Mesodermal cell (in vitro differentiated cells): ENCODE data around the gene SHISA9.

Source experiments
- H3K27ac ChIP-seq: 2 replicates; pipeline ENCODE4 v1.7.0; 2013; ENCODE audit warnings: mild to moderate bottlenecking, low read depth, low read length, moderate library complexity; ENCODE audit not compliant: severe bottlenecking
- H3K36me3 ChIP-seq: 2 replicates; pipeline ENCODE4 v1.7.1; 2013; ENCODE audit warnings: mild to moderate bottlenecking, low read length, moderate library complexity; ENCODE audit not compliant: control insufficient read depth, insufficient read depth
- H3K4me1 ChIP-seq: one replicate; pipeline ENCODE4 v1.7.1; 2013; ENCODE audit warnings: mild to moderate bottlenecking, low read length; ENCODE audit not compliant: insufficient read depth, control insufficient read depth, poor library complexity, severe bottlenecking
- H3K4me3 ChIP-seq: 2 replicates; pipeline ENCODE4 v1.7.0; 2013; ENCODE audit warnings: low read length, control low read depth, mild to moderate bottlenecking; ENCODE audit not compliant: insufficient read depth, poor library complexity, severe bottlenecking; ENCODE audit errors: extremely low read depth
- H3K9me3 ChIP-seq: 2 replicates; pipeline ENCODE4 v1.7.1; 2013; ENCODE audit warnings: mild to moderate bottlenecking, low read length, moderate library complexity; ENCODE audit not compliant: control insufficient read depth
- WGBS, 2 experiments: methylation state at CpG; one replicate each; pipeline ENCODE4 v1.1.5; 2013; ENCODE audit warnings: missing lambda C conversion rate in 2 of 2; ENCODE audit not compliant: insufficient coverage in 2 of 2; 5-methylcytosine and 5-hydroxymethylcytosine counted together

The SHISA9 gene

DNA sequence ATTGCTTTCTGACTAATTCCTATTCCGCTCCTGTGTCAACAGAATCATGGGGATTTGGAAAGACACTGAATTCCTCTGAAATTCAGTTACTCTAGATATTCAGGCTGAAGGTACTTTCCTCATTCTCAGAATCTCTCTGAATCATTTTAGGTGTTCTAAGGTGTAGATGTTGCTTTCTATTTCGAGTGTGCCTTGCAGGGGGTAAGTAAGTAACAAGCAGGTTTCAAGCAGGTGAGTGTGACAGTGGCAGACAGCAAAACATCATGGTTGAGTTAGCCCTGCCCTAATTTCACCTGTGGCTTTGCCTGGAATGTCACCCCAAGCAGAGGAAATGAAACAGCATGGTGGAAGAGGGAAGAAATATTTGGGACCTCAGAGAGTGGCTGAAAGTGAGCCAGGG, 75.1 kb downstream of the SHISA9 start:
- H3K4me3 ChIP-seq: no peak overlapping the region
- H3K4me1 ChIP-seq: peaks cover 5% of the 10 kb centered on the region
- H3K36me3 ChIP-seq: no peaks in the 10 kb centered on the region
- H3K9me3 ChIP-seq: peaks cover 5% of the 10 kb centered on the region
- H3K27ac ChIP-seq: no peak overlapping the region
- WGBS, 2 experiments: 71 to 100% methylated on average over 1 of the region's 2 CpGs

DNA sequence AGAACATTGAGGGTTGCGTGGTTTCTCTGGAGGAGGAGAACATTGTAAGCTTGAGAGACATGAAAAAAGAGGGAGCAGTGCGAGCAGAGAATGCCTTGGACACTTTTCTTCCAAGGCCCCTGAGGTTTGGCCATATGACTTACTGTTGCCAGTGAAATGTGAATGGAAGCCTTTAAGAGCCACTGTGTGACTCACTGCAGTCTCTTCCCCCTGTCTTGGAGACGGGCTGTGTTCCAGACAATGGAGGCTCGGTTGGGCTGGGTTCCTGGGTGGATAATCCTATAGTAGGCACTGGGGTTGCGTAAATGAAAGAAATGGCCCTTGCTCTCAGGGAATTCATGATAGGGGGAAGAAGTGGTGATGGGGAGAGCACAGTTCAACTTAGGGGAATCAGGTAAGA, 75.5 kb downstream of the SHISA9 start:
- H3K4me1 ChIP-seq: peaks cover 5% of the 10 kb centered on the region
- H3K4me3 ChIP-seq: no peak overlapping the region
- H3K36me3 ChIP-seq: no peaks in the 10 kb centered on the region
- peaks cover 5% of the 10 kb centered on the region for H3K9me3 ChIP-seq
- 71 to 74% methylated on average over 5 of the region's 5 CpGs for WGBS, 2 experiments
- H3K27ac ChIP-seq: no peak overlapping the region

DNA sequence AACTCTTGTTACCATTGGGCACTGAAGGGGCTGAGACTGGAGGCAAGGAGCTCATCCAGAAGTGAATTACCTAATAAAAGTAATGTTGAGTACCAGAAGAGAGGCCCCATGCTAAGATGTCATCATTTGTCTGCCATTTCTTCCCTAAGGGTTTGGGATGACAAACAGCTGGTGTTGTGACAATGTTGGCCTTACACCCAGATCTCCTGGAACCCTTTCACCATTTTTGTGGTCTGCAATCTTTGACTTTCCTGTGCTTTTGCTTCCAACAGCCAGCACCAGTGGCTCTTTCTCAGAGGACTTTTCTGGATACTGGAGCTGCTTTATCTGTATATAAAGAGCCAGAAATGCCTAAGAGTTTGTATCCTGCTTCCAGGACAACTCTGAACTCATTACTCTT, 84.1 kb downstream of the SHISA9 start:
- H3K4me3 ChIP-seq: no peak overlapping the region
- no peaks in the 10 kb centered on the region for H3K4me1 ChIP-seq
- peaks cover 5% of the 10 kb centered on the region for H3K9me3 ChIP-seq
- no peak overlapping the region for H3K27ac ChIP-seq
- no peaks in the 10 kb centered on the region for H3K36me3 ChIP-seq

DNA sequence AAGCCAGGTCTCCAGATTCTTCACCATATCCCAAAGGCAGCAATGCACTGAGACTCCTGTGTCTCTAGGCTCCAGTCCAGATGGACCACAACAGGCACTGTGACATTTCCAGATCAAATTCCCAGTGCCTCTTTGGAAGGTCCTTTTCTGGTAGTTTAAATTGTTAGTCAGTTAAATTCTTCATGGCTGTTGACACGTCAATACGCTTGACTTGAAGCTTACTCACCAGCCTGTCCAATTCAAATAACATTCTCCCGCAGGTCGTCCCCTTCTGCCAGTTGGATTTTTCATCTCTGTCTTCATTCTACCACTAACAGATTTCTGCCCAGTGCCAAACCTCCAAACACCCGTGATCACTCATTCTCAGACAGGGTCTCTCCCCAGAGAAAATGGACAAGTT, 86.7 kb downstream of the SHISA9 start:
- WGBS, 2 experiments: 80 to 89% methylated on average over 4 of the region's 5 CpGs

DNA sequence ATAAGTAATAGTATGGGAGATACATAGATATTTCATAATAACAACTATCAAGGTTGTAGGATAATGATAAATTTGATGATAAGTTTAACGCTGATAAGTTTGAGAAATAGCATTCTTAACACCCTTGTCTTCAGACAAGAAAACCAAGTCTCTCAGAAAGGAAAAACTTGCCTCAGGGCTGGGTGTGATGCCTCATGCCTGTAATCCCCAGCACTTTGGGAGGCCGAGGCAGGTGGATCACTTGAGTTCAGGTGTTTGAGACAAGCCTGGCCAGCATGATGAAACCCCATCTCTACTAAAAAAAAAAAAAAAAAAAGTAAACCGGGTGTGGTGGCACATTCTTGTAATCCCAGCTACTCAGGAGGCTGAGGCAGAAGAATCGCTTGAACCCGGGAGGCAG, 90.7 kb downstream of the SHISA9 start:
- Histone ChIP-seq H3K4me3 (no peak overlapping the region), H3K4me1 (no peaks in the 10 kb centered on the region), H3K36me3 (no peaks in the 10 kb centered on the region), H3K27ac (no peak overlapping the region), H3K9me3 (no peaks in the 10 kb centered on the region)
- 100% methylated on average over 1 of the region's 5 CpGs; no CpG with 5 or more reads in 1 of the 2 experiments for WGBS, 2 experiments

More for the DNA sequence above, 86.7 kb downstream of the SHISA9 start:
- Histone ChIP-seq H3K27ac (no peak overlapping the region), H3K9me3 (no peaks in the 10 kb centered on the region), H3K36me3 (no peaks in the 10 kb centered on the region), H3K4me1 (no peaks in the 10 kb centered on the region), H3K4me3 (no peak overlapping the region)

DNA sequence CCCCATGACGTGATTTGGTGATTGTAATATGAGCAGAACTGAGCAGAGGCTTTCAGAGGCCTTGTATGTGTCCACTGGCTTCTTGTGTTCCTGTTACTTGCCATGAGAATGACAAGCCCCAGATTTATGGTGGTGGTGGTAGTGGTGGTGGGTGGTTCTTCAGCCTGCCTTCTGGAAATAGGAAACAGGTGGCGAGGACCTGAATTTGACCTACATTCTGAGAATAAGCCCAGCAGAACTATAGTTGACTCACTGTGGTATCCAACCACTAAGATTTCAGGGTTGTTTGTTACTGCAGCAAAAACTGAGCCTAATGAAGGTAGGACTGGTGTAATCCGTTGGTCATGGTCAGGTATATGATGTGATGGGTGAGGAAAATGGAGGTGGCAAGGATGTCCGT, 93.0 kb downstream of the SHISA9 start:
- Histone ChIP-seq H3K9me3 (no peaks in the 10 kb centered on the region), H3K4me1 (no peaks in the 10 kb centered on the region), H3K27ac (no peak overlapping the region), H3K4me3 (no peak overlapping the region), H3K36me3 (no peaks in the 10 kb centered on the region)
- WGBS, 2 experiments: 86 to 98% methylated on average over 3 to 4 of the region's 4 CpGs

DNA sequence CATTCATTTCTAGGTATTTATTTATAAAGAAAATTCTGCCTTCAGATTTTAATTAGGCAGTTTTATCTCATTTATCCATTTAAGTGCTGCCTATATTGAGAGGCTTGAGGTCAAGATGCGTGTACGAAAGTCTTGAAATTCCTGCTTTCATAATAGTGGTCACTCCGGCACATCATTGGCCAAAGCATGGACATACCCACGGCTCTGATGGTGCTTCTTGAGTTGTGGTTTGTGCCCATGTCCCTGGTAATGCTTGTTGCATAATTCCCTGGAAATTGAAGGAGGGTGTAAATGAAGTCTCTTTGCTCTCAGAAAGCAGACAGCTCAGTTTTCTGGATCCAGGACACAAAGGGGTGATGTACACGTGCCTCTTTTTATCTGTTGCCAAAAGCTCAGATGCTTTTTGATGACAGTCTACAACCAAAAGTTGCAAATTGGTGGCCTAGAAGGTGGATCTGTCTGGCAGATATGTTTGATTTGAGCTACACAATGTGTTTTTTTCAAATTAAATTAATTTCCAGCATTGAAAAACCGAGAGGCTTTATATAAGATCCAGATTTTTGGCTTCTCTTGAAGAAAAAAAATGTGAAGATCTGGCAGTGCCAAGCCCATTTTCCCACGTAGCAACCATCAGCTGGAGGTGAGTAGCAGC, 94.4 kb downstream of the SHISA9 start:
- H3K27ac ChIP-seq: no peak overlapping the region
- 85 to 95% methylated on average over 7 of the region's 7 CpGs for WGBS, 2 experiments

DNA sequence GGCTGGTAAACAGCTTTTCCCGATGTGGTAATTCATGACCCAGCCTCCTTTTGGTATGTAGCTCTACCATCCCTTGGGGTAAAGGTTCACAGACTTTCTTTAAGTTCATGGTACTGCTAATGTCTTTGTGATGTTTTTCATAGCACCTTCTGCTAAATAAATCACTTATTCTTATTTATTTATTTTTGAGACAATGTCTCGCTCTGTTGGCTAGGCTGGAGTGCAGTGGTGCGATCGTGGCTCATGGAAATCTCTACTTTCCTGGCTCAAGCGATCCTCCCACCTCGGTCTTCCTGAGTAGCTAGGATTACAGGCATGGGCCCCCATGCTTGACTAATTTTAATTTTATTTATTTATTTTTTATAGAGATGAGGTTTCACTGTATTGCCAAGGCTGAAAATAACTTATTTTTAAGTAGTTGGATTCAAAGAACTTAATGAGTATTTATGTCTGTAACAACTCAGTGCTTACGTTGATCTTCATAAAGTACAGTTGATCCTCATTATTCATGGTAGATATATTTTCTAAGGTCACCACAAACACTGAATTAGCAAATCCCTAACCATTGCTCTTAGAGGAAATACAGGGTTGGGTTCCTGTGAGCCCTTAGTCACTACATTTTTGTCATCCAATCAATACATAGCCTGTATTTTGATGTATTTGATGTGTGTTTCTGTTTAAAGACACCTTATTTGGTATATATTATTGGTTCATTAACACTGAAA, 97.1 kb downstream of the SHISA9 start:
- H3K9me3 ChIP-seq: no peaks in the 10 kb centered on the region
- no peaks in the 10 kb centered on the region for H3K4me1 ChIP-seq
- no peaks in the 10 kb centered on the region for H3K36me3 ChIP-seq
- WGBS, 2 experiments: 91 to 100% methylated on average over 4 to 5 of the region's 7 CpGs
- no peak overlapping the region for H3K4me3 ChIP-seq
- no peak overlapping the region for H3K27ac ChIP-seq

More for the DNA sequence above, 94.4 kb downstream of the SHISA9 start:
- H3K4me1 ChIP-seq: no peaks in the 10 kb centered on the region
- no peaks in the 10 kb centered on the region for H3K36me3 ChIP-seq
- H3K9me3 ChIP-seq: no peaks in the 10 kb centered on the region
- H3K4me3 ChIP-seq: no peak overlapping the region

DNA sequence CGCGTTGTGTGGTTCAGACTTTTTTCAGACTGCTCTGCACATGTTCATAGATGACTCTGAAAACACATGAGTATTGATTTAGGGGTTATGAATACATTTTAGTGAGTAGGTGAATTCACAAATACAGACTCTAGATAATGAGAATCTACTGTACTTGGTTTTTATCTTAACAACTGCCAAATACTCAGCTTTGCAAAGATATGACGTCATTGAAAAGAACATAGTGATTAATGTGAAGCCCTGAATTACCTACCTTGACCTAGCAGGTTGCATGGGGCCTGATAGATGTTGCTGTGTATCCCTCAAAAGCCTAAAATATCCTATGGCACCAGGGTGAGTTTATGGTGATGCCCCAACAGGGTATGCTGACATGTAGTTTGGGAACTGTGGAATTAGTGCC, 98.0 kb downstream of the SHISA9 start:
- Histone ChIP-seq H3K27ac (no peak overlapping the region), H3K4me1 (no peaks in the 10 kb centered on the region), H3K36me3 (no peaks in the 10 kb centered on the region), H3K4me3 (no peak overlapping the region), H3K9me3 (no peaks in the 10 kb centered on the region)
- 80 to 100% methylated on average over 1 to 2 of the region's 3 CpGs for WGBS, 2 experiments

DNA sequence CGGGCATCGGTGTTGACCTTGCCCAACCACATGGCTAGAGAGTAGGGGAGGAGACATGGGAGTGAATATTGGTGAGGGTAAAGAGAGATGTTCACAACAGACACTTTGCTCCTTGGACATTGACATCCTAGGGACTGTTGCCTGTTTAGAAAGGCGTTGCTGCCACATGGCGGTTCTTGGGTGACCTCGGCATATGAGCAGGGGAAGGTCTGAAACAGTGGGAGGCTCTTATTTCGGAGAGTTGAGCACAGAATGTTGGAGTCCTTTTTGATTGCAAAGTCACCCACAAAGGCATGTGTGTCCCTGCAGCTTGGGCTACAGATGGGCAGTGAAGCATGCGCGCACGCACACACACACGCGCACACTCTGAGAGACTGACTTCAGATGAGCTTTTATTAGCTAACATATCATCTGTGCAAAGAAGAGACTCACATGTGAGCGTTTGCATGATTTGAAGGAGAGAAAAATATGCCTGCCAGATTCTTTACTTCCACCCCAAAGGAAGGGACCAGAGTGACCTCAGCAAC, 104.4 kb downstream of the SHISA9 start:
- Histone ChIP-seq H3K4me1 (no peaks in the 10 kb centered on the region), H3K4me3 (no peak overlapping the region), H3K36me3 (no peaks in the 10 kb centered on the region), H3K9me3 (no peaks in the 10 kb centered on the region), H3K27ac (no peak overlapping the region)
- WGBS, 2 experiments: 86 to 95% methylated on average over 7 to 11 of the region's 12 CpGs

DNA sequence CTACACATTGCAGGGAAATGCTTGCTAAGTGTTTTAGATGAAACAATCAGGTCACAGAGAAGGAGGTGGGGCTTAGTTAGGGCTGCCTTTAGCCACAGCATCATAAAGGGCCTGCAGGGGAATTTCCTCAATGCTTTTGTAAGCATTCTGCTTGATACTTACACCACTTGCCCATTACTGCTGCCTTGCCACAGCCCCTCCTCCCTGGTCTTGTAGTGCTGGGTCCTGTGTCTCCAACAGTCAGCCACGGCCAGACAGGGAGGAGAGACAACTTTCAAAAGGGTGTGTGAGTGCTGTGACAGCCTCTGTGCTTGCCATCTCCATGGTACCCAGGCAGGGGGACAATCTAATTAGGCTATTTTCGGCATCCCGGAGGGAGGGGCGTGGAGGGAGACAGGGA, 111.2 kb downstream of the SHISA9 start:
- H3K9me3 ChIP-seq: no peaks in the 10 kb centered on the region
- no peak overlapping the region for H3K27ac ChIP-seq
- whole genome bisulfite sequencing, 2 experiments: no CpG with 5 or more reads among the region's 4 CpGs
- peaks cover 9% of the 10 kb centered on the region for H3K4me1 ChIP-seq
- no peak overlapping the region for H3K4me3 ChIP-seq
- no peaks in the 10 kb centered on the region for H3K36me3 ChIP-seq
